Glutamatergic neuron (in vitro differentiated cells): ENCODE results near the gene H6PD. TPM values are rescaled to one million over a fixed set of nuclear protein-coding genes. Genes with fewer than 3 reads are reported as not detected.

ENCODE experiments used
- DNase-seq: peaks from one replicate; pipeline ENCODE4 v3.0.0; 2022
- H3K27ac Mint-ChIP-seq: one replicate; pipeline ENCODE4 v1.8.0; 2020; ENCODE audit warnings: mild to moderate bottlenecking, mixed read lengths, inconsistent platforms; ENCODE audit not compliant: unreplicated experiment
- H3K27me3 Mint-ChIP-seq: one replicate; pipeline ENCODE4 v1.8.0; 2020; ENCODE audit warnings: mild to moderate bottlenecking, moderate library complexity, mixed read lengths, inconsistent platforms; ENCODE audit not compliant: unreplicated experiment
- H3K36me3 Mint-ChIP-seq: one replicate; pipeline ENCODE4 v1.8.0; 2020; ENCODE audit warnings: mild to moderate bottlenecking, mixed read lengths, inconsistent platforms; ENCODE audit not compliant: unreplicated experiment
- H3K4me1 Mint-ChIP-seq: one replicate; pipeline ENCODE4 v1.8.0; 2020; ENCODE audit warnings: mild to moderate bottlenecking, low read depth, mixed read lengths, inconsistent platforms; ENCODE audit not compliant: unreplicated experiment
- H3K4me3 Mint-ChIP-seq: one replicate; pipeline ENCODE4 v1.8.0; 2020; ENCODE audit warnings: mild to moderate bottlenecking, mixed read lengths, inconsistent platforms; ENCODE audit not compliant: unreplicated experiment
- H3K9me3 Mint-ChIP-seq: one replicate; pipeline ENCODE4 v1.8.0; 2020; ENCODE audit warnings: mild to moderate bottlenecking, moderate library complexity, mixed read lengths, inconsistent platforms; ENCODE audit not compliant: unreplicated experiment
- CTCF ChIP-seq: fragments of 200-600 bp; sonication (generic); IDR thresholded peaks from one replicate; pipeline ENCODE4 v1.5.0; 2021; ENCODE audit not compliant: partially characterized antibody, unreplicated experiment
- total RNA-seq: library from RNA; stranded (reverse); fragmentation: NEBNext Ultra II Directional; extraction: Animal tissue kit (Norgen Biotek cat#: 25700); gene quantifications from one replicate; pipeline ENCODE4 v1.2.1, GENCODE V29; 2021; ENCODE audit not compliant: unreplicated experiment

Gene H6PD
- total RNA-seq, 1 donor from 2014 or later, result 5.0 TPM

GRCh38 chr1:9201401-9202239 lies 33.0 kb upstream of the H6PD start:
- peaks cover 21% of the 10 kb centered on the region for H3K4me1 Mint-ChIP-seq
- no peaks in the 10 kb centered on the region for H3K36me3 Mint-ChIP-seq
- H3K9me3 Mint-ChIP-seq, result no peaks in the 10 kb centered on the region
- DNase-seq, result no peak
- no peak for TF ChIP-seq CTCF
- peaks cover 14% of the 10 kb centered on the region for H3K27me3 Mint-ChIP-seq
- H3K4me3 Mint-ChIP-seq, result peak overlapping the region; percentile 51
- no peak overlapping the region for H3K27ac Mint-ChIP-seq

GRCh38 chr1:9202240-9202870 lies 32.2 kb upstream of the H6PD start:
- H3K9me3 Mint-ChIP-seq, result no peaks in the 10 kb centered on the region
- TF ChIP-seq CTCF, result no peak
- no peak overlapping the region for H3K27ac Mint-ChIP-seq
- no peaks in the 10 kb centered on the region for H3K36me3 Mint-ChIP-seq
- H3K4me1 Mint-ChIP-seq, result peaks cover 17% of the 10 kb centered on the region
- no peak for DNase-seq
- peaks cover 14% of the 10 kb centered on the region for H3K27me3 Mint-ChIP-seq
- peak overlapping the region; percentile 51 for H3K4me3 Mint-ChIP-seq

GRCh38 chr1:9203511-9203982 lies 31.0 kb upstream of the H6PD start:
- no peak overlapping the region for H3K4me3 Mint-ChIP-seq
- no peak for TF ChIP-seq CTCF
- DNase-seq, result no peak
- peaks cover 12% of the 10 kb centered on the region for H3K4me1 Mint-ChIP-seq
- H3K27ac Mint-ChIP-seq, result no peak overlapping the region
- H3K9me3 Mint-ChIP-seq, result no peaks in the 10 kb centered on the region
- peaks cover 16% of the 10 kb centered on the region for H3K27me3 Mint-ChIP-seq
- no peaks in the 10 kb centered on the region for H3K36me3 Mint-ChIP-seq

- Mint-ChIP-seq H3K27me3 (peaks cover 15% of the 10 kb centered on the region), H3K4me3 (no peak overlapping the region), H3K4me1 (peaks cover 12% of the 10 kb centered on the region), H3K36me3 (no peaks in the 10 kb centered on the region), H3K9me3 (no peaks in the 10 kb centered on the region), H3K27ac (no peak overlapping the region)
- no peak for TF ChIP-seq CTCF
- DNase-seq, result no peak
Observed at GRCh38 chr1:9204156-9204720, 30.3 kb upstream of the H6PD start.

- H3K9me3 Mint-ChIP-seq, result no peaks in the 10 kb centered on the region
- H3K4me1 Mint-ChIP-seq, result no peaks in the 10 kb centered on the region
- peaks cover 10% of the 10 kb centered on the region for H3K27me3 Mint-ChIP-seq
- no peaks in the 10 kb centered on the region for H3K36me3 Mint-ChIP-seq
- no peak overlapping the region for H3K27ac Mint-ChIP-seq
- no peak for DNase-seq
- no peak overlapping the region for H3K4me3 Mint-ChIP-seq
- TF ChIP-seq CTCF, result no peak
Observed at GRCh38 chr1:9207086-9207485, 27.5 kb upstream of the H6PD start.
